ENCODE data around the gene F5. TPM values are rescaled to one million over a fixed set of nuclear protein-coding genes. Genes with fewer than 3 reads are reported as not detected.
A peak's percentile ranks its signal among the peaks of the same experiment; 100 is the strongest.

The F5 gene
- total and polyA plus RNA-seq, 10 of the 15 experiments (the other 5 are each of a cell fraction or from before 2014, with no cell fraction given) = under 0.01 to 3.8 (median 0.40) TPM

GRCh38 chr1:169485431-169486280 is 100.6 kb downstream of the F5 start, which contains the start of gene SLC19A2 (continued):
- TF ChIP-seq ZNF24 (IDR thresholded peaks at IDR 0.05) (no peak), IKZF1 (conservative IDR thresholded peaks at IDR 0.05) (peak; percentile 70), MAX (IDR thresholded peaks at IDR 0.05; ENCODE audit: low read depth, low read length) (peak; percentile 82; the same call in 1 of the 2 replicates), POLR2AphosphoS2 (IDR thresholded peaks at IDR 0.05; ENCODE audit: low read depth, low read length) (peak; percentile 81), YY1 (IDR thresholded peaks at IDR 0.05; ENCODE audit: low read depth, low read length) (peak; percentile 10; the same call in 1 of the 2 replicates), EZH2 (IDR thresholded peaks at IDR 0.05; ENCODE audit: borderline replicate concordance, control insufficient read depth, low read depth, low read length) (no peak), RAD51 (IDR thresholded peaks at IDR 0.05) (peak; percentile 22; the same call in 1 of the 2 replicates), IRF4 (IDR thresholded peaks at IDR 0.05; ENCODE audit: low read depth, low read length) (no peak), ZNF384 (IDR thresholded peaks at IDR 0.05; ENCODE audit: borderline replicate concordance, low read depth, low read length) (no peak), DPF2 (IDR thresholded peaks at IDR 0.05) (peak; percentile 46; the same call in 1 of the 2 replicates), TCF12 (IDR thresholded peaks at IDR 0.05; ENCODE audit: low read depth, low read length) (peak; percentile 68; the same call in 1 of the 2 replicates), E4F1 (IDR thresholded peaks at IDR 0.05; ENCODE audit: borderline replicate concordance, partially characterized antibody) (no peak), EED (IDR thresholded peaks at IDR 0.05; ENCODE audit: low read depth) (peak; percentile 46; the same call in 1 of the 2 replicates), LARP7 (IDR thresholded peaks at IDR 0.05) (peak; percentile 64), KLF5 (IDR thresholded peaks at IDR 0.05; ENCODE audit: partially characterized antibody) (peak; percentile 96), PAX5 (IDR thresholded peaks at IDR 0.05; ENCODE audit: borderline replicate concordance, low read depth, low read length) (0 out of 2 replicates have a peak, but pooled peaks have one; percentile 7), BCLAF1 (IDR thresholded peaks at IDR 0.05) (peak; percentile 78; the same call in 1 of the 2 replicates)
- TF ChIP-seq, protein P1, sequence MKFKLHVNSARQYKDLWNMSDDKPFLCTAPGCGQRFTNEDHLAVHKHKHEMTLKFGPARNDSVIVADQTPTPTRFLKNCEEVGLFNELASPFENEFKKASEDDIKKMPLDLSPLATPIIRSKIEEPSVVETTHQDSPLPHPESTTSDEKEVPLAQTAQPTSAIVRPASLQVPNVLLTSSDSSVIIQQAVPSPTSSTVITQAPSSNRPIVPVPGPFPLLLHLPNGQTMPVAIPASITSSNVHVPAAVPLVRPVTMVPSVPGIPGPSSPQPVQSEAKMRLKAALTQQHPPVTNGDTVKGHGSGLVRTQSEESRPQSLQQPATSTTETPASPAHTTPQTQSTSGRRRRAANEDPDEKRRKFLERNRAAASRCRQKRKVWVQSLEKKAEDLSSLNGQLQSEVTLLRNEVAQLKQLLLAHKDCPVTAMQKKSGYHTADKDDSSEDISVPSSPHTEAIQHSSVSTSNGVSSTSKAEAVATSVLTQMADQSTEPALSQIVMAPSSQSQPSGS (IDR thresholded peaks at IDR 0.05; ENCODE audit: low read length) = no peak
- TF ChIP-seq, protein P2, sequence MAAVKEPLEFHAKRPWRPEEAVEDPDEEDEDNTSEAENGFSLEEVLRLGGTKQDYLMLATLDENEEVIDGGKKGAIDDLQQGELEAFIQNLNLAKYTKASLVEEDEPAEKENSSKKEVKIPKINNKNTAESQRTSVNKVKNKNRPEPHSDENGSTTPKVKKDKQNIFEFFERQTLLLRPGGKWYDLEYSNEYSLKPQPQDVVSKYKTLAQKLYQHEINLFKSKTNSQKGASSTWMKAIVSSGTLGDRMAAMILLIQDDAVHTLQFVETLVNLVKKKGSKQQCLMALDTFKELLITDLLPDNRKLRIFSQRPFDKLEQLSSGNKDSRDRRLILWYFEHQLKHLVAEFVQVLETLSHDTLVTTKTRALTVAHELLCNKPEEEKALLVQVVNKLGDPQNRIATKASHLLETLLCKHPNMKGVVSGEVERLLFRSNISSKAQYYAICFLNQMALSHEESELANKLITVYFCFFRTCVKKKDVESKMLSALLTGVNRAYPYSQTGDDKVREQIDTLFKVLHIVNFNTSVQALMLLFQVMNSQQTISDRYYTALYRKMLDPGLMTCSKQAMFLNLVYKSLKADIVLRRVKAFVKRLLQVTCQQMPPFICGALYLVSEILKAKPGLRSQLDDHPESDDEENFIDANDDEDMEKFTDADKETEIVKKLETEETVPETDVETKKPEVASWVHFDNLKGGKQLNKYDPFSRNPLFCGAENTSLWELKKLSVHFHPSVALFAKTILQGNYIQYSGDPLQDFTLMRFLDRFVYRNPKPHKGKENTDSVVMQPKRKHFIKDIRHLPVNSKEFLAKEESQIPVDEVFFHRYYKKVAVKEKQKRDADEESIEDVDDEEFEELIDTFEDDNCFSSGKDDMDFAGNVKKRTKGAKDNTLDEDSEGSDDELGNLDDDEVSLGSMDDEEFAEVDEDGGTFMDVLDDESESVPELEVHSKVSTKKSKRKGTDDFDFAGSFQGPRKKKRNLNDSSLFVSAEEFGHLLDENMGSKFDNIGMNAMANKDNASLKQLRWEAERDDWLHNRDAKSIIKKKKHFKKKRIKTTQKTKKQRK (IDR thresholded peaks at IDR 0.05; ENCODE audit: low read depth, low read length) = no peak

Measured in GM12878 (cell line).